ENCODE measurements around the gene MAP3K9.

DNA sequence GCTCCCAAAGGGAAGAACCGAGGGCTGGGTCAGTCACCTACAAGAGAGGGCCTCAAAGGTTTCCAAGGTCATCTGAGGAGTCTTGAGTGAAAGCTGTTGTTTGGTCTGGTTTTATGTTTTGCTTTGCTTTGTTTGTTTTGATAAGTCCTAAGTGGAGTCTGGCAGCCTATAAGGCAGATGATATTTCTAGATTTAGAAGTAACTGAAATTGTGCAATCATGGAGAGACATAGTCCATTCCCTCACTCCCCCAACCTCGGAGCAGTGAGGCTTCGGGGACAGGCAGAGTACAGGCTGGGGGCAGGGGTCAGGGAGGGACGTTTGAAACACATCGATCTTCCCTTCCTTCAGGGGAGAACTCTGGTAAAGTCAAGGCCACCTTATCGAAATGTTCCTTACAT, 125.3 kb downstream of the MAP3K9 start:
- TF ChIP-seq, protein P1, sequence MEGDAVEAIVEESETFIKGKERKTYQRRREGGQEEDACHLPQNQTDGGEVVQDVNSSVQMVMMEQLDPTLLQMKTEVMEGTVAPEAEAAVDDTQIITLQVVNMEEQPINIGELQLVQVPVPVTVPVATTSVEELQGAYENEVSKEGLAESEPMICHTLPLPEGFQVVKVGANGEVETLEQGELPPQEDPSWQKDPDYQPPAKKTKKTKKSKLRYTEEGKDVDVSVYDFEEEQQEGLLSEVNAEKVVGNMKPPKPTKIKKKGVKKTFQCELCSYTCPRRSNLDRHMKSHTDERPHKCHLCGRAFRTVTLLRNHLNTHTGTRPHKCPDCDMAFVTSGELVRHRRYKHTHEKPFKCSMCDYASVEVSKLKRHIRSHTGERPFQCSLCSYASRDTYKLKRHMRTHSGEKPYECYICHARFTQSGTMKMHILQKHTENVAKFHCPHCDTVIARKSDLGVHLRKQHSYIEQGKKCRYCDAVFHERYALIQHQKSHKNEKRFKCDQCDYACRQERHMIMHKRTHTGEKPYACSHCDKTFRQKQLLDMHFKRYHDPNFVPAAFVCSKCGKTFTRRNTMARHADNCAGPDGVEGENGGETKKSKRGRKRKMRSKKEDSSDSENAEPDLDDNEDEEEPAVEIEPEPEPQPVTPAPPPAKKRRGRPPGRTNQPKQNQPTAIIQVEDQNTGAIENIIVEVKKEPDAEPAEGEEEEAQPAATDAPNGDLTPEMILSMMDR (conservative IDR thresholded peaks at IDR 0.05) = no peak
- TF ChIP-seq EZH2 (IDR thresholded peaks at IDR 0.05; ENCODE audit: low read depth) = no peak

All from PC-9 (cell line).